ENCODE results near the gene SLC46A3. TPM values are rescaled to one million over a fixed set of nuclear protein-coding genes. Genes with fewer than 3 reads are reported as not detected.

Gene SLC46A3
- total and polyA plus RNA-seq, 2 experiments from 2014 or later = 0.16 to 0.28 TPM

GRCh38 chr13:28730762-28731161, 12.0 kb upstream of the SLC46A3 start (continued):
- no peak for TF ChIP-seq CTCF (conservative IDR thresholded peaks at IDR 0.05; ENCODE audit: low read depth in 2 of 2)
- no peak for TF ChIP-seq POLR2AphosphoS5 (IDR thresholded peaks at IDR 0.05; ENCODE audit: low read depth)
- TF ChIP-seq CREB1 (CRISPR knock-in tag; IDR thresholded peaks at IDR 0.05; ENCODE audit: low read depth) = no peak
- no peak for TF ChIP-seq ZNF331 (CRISPR knock-in tag; IDR thresholded peaks at IDR 0.05; ENCODE audit: low read depth)
- TF ChIP-seq ZNF114 (CRISPR knock-in tag; IDR thresholded peaks at IDR 0.05) = no peak
- TF ChIP-seq EZH2 (IDR thresholded peaks at IDR 0.05; ENCODE audit: low read depth, unreplicated experiment) = no peak

DNA sequence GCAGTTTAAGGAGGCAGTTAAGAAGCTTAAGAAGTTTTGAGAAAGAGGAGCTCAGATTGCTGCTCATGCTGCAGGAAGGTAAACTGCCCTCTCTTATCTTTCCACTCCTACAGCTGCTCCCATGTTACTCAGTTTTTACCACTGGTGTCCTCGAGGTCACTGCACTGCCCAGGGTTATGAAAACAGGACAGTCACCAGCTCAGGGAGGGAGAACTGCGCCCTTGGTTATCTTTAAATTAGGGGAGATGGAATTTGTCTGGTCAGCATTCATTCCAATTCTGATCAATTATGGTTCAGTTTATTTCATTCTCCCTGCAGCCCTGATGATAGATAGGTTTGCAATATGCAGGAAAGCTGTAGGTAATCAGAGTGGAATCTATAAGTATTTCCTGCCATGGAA, 10.8 kb upstream of the SLC46A3 start:
- Mint-ChIP-seq H3K4me1 (no peaks in the 10 kb centered on the region; the same call in 2 of the 3 replicates), H3K4me3 (no peak overlapping the region), H3K27ac (no peak overlapping the region), H3K27me3 (ENCODE audit: insufficient read depth, low read depth, poor library complexity) (peaks cover 14% of the 10 kb centered on the region), H3K9me3 (no peaks in the 10 kb centered on the region), H3K36me3 (ENCODE audit: low read depth) (no peaks in the 10 kb centered on the region)
- DNase-seq (ENCODE audit: low spot score) = no peak
- Histone ChIP-seq H3K79me2 (replicated peaks; ENCODE audit: insufficient read depth) (no peaks in the 10 kb centered on the region), H3F3A (replicated peaks; ENCODE audit: low read depth) (no peaks in the 10 kb centered on the region), H3K27me3 (ENCODE audit: insufficient read depth) (no peaks in the 10 kb centered on the region), H3K4me1 (ENCODE audit: insufficient read depth) (no peaks in the 10 kb centered on the region), H3K4me3 (no peak overlapping the region), H3K27ac (ENCODE audit: low read depth) (no peak overlapping the region), H3K36me3 (ENCODE audit: insufficient read depth) (no peaks in the 10 kb centered on the region), H3K4me2 (no peak overlapping the region), H2AFZ (peak overlapping the region; percentile 86), H4K20me1 (replicated peaks; ENCODE audit: insufficient read depth) (no peaks in the 10 kb centered on the region), H3K9me2 (ENCODE audit: insufficient read depth) (peaks cover 3% of the 10 kb centered on the region; the same call in 1 of the 2 replicates)
- TF ChIP-seq ETS1 (IDR thresholded peaks at IDR 0.05) (no peak), EZH2phosphoT487 (IDR thresholded peaks at IDR 0.05; ENCODE audit: unreplicated experiment) (no peak), JUNB (IDR thresholded peaks at IDR 0.05; ENCODE audit: unreplicated experiment) (no peak), CTCF (conservative IDR thresholded peaks at IDR 0.05; ENCODE audit: low read depth in 2 of 2) (no peak), NANOG (IDR thresholded peaks at IDR 0.05; ENCODE audit: borderline replicate concordance) (no peak), CREB1 (CRISPR knock-in tag; IDR thresholded peaks at IDR 0.05; ENCODE audit: low read depth) (no peak), POLR2AphosphoS5 (IDR thresholded peaks at IDR 0.05; ENCODE audit: low read depth) (no peak), ZNF331 (CRISPR knock-in tag; IDR thresholded peaks at IDR 0.05; ENCODE audit: low read depth) (no peak), ZNF114 (CRISPR knock-in tag; IDR thresholded peaks at IDR 0.05) (no peak), EZH2 (IDR thresholded peaks at IDR 0.05; ENCODE audit: low read depth, unreplicated experiment) (no peak)
- TF ChIP-seq, protein P1, sequence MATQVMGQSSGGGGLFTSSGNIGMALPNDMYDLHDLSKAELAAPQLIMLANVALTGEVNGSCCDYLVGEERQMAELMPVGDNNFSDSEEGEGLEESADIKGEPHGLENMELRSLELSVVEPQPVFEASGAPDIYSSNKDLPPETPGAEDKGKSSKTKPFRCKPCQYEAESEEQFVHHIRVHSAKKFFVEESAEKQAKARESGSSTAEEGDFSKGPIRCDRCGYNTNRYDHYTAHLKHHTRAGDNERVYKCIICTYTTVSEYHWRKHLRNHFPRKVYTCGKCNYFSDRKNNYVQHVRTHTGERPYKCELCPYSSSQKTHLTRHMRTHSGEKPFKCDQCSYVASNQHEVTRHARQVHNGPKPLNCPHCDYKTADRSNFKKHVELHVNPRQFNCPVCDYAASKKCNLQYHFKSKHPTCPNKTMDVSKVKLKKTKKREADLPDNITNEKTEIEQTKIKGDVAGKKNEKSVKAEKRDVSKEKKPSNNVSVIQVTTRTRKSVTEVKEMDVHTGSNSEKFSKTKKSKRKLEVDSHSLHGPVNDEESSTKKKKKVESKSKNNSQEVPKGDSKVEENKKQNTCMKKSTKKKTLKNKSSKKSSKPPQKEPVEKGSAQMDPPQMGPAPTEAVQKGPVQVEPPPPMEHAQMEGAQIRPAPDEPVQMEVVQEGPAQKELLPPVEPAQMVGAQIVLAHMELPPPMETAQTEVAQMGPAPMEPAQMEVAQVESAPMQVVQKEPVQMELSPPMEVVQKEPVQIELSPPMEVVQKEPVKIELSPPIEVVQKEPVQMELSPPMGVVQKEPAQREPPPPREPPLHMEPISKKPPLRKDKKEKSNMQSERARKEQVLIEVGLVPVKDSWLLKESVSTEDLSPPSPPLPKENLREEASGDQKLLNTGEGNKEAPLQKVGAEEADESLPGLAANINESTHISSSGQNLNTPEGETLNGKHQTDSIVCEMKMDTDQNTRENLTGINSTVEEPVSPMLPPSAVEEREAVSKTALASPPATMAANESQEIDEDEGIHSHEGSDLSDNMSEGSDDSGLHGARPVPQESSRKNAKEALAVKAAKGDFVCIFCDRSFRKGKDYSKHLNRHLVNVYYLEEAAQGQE (IDR thresholded peaks at IDR 0.05; ENCODE audit: unreplicated experiment) = no peak
- ATAC-seq = no peak

Measured in GM23338 (cell line).